ENCODE results near the gene PIH1D2.
A peak's percentile ranks its signal among the peaks of the same experiment; 100 is the strongest.
"Not testable (repeated sequence)": the region's sequence is repeated elsewhere in the genome, so short reads cannot be mapped to it uniquely, and the experiment has no call there.

PIH1D2 gene

GRCh38 chr11:112097734-112098528 is 24.1 kb upstream of the PIH1D2 start:
- Histone ChIP-seq H3K4me1 (ENCODE audit: insufficient read depth, low read length) (no peaks in the 10 kb centered on the region), H3K36me3 (ENCODE audit: insufficient read depth, low read length) (peaks cover 23% of the 10 kb centered on the region), H3K27ac (ENCODE audit: low read depth, low read length) (no peak overlapping the region), H3K27me3 (ENCODE audit: control insufficient read depth in 1 of 2, insufficient read depth in 2 of 2, low read length in 2 of 2) (no peaks in the 10 kb centered on the region), H3K9ac (ENCODE audit: low read length) (no peak overlapping the region), H3K9me3 (ENCODE audit: low read length) (no peaks in the 10 kb centered on the region), H3K4me3 (ENCODE audit: low read depth in 1 of 2, low read length in 2 of 2) (no peak overlapping the region)

- H3K27ac ChIP-seq (ENCODE audit: low read depth, low read length): no peak overlapping the region
- H3K27me3 ChIP-seq (ENCODE audit: control insufficient read depth in 1 of 2, insufficient read depth in 2 of 2, low read length in 2 of 2): no peaks in the 10 kb centered on the region
- no peaks in the 10 kb centered on the region for H3K9me3 ChIP-seq (ENCODE audit: low read length)
- no peak overlapping the region for H3K4me3 ChIP-seq (ENCODE audit: low read depth in 1 of 2, low read length in 2 of 2)
- H3K36me3 ChIP-seq (ENCODE audit: insufficient read depth, low read length): peaks cover 37% of the 10 kb centered on the region
- no peak overlapping the region for H3K9ac ChIP-seq (ENCODE audit: low read length)
- no peaks in the 10 kb centered on the region for H3K4me1 ChIP-seq (ENCODE audit: insufficient read depth, low read length)
Measured at GRCh38 chr11:112096194-112096593, 22.4 kb upstream of the PIH1D2 start.

- H3K36me3 ChIP-seq (ENCODE audit: insufficient read depth, low read length): peaks cover 46% of the 10 kb centered on the region
- not testable (repeated sequence) for H3K4me3 ChIP-seq (ENCODE audit: low read depth in 1 of 2, low read length in 2 of 2); H3K9me3 ChIP-seq (ENCODE audit: low read length); H3K9ac ChIP-seq (ENCODE audit: low read length); H3K27me3 ChIP-seq (ENCODE audit: control insufficient read depth in 1 of 2, insufficient read depth in 2 of 2, low read length in 2 of 2); H3K4me1 ChIP-seq (ENCODE audit: insufficient read depth, low read length); H3K27ac ChIP-seq (ENCODE audit: low read depth, low read length)
Measured at GRCh38 chr11:112095302-112095701, 21.5 kb upstream of the PIH1D2 start.

GRCh38 chr11:112087212-112087611 is 13.4 kb upstream of the PIH1D2 start:
- peak overlapping the region; percentile 71 for H3K27ac ChIP-seq (ENCODE audit: low read depth, low read length)
- H3K4me3 ChIP-seq (ENCODE audit: low read depth in 1 of 2, low read length in 2 of 2): peak overlapping the region; percentile 63 to 95
- no peaks in the 10 kb centered on the region for H3K9me3 ChIP-seq (ENCODE audit: low read length)
- peak overlapping the region; percentile 74 for H3K9ac ChIP-seq (ENCODE audit: low read length)
- H3K36me3 ChIP-seq (ENCODE audit: insufficient read depth, low read length): peaks cover 69% of the 10 kb centered on the region
- peaks cover 31% of the 10 kb centered on the region for H3K4me1 ChIP-seq (ENCODE audit: insufficient read depth, low read length)
- H3K27me3 ChIP-seq (ENCODE audit: control insufficient read depth in 1 of 2, insufficient read depth in 2 of 2, low read length in 2 of 2): no peaks in the 10 kb centered on the region

- peak within 1 kb of the TSS; percentile 71 for H3K27ac ChIP-seq (ENCODE audit: low read depth, low read length)
Measured at GRCh38 chr11:112086422-112087191, 12.8 kb upstream of the PIH1D2 start, which contains the start of the genes SDHD and TIMM8B. Gene SDHD, plus strand, starts transcription at chr11:112086873. Its CDS starts 35 bp downstream, at chr11:112086908. Gene TIMM8B, minus strand, starts transcription at chr11:112086756. Its CDS starts 33 bp downstream, at chr11:112086723.

GRCh38 chr11:112085822-112086421 is 12.1 kb upstream of the PIH1D2 start:
- H3K36me3 ChIP-seq (ENCODE audit: insufficient read depth, low read length): peaks cover 64% of the 10 kb centered on the region
- peaks cover 31% of the 10 kb centered on the region for H3K4me1 ChIP-seq (ENCODE audit: insufficient read depth, low read length)
- H3K27ac ChIP-seq (ENCODE audit: low read depth, low read length): peak overlapping the region; percentile 13
- peak overlapping the region; percentile 72 for H3K9ac ChIP-seq (ENCODE audit: low read length)
- H3K27me3 ChIP-seq (ENCODE audit: control insufficient read depth in 1 of 2, insufficient read depth in 2 of 2, low read length in 2 of 2): no peaks in the 10 kb centered on the region
- no peaks in the 10 kb centered on the region for H3K9me3 ChIP-seq (ENCODE audit: low read length)
- H3K4me3 ChIP-seq (ENCODE audit: low read depth in 1 of 2, low read length in 2 of 2): peak overlapping the region; percentile 63 to 95

More at GRCh38 chr11:112086422-112087191, 12.8 kb upstream of the PIH1D2 start, which contains the start of the genes SDHD and TIMM8B:
- peaks cover 68% of the 10 kb centered on the region for H3K36me3 ChIP-seq (ENCODE audit: insufficient read depth, low read length)
- peaks cover 31% of the 10 kb centered on the region for H3K4me1 ChIP-seq (ENCODE audit: insufficient read depth, low read length)
- H3K9me3 ChIP-seq (ENCODE audit: low read length): no peaks in the 10 kb centered on the region
- peak within 1 kb of the TSS; percentile 63 to 95 for H3K4me3 ChIP-seq (ENCODE audit: low read depth in 1 of 2, low read length in 2 of 2)
- peak within 1 kb of the TSS; percentile 74 for H3K9ac ChIP-seq (ENCODE audit: low read length)
- H3K27me3 ChIP-seq (ENCODE audit: control insufficient read depth in 1 of 2, insufficient read depth in 2 of 2, low read length in 2 of 2): no peaks in the 10 kb centered on the region

- H3K36me3 ChIP-seq (ENCODE audit: insufficient read depth, low read length): peaks cover 60% of the 10 kb centered on the region
- no peak overlapping the region for H3K9ac ChIP-seq (ENCODE audit: low read length)
- no peaks in the 10 kb centered on the region for H3K9me3 ChIP-seq (ENCODE audit: low read length)
- peaks cover 14% of the 10 kb centered on the region for H3K4me1 ChIP-seq (ENCODE audit: insufficient read depth, low read length)
- H3K27me3 ChIP-seq (ENCODE audit: control insufficient read depth in 1 of 2, insufficient read depth in 2 of 2, low read length in 2 of 2): no peaks in the 10 kb centered on the region
- H3K4me3 ChIP-seq (ENCODE audit: low read depth in 1 of 2, low read length in 2 of 2): no peak overlapping the region
- H3K27ac ChIP-seq (ENCODE audit: low read depth, low read length): no peak overlapping the region
Measured at GRCh38 chr11:112082729-112083128, 8.9 kb upstream of the PIH1D2 start.

- Histone ChIP-seq H3K27ac (ENCODE audit: low read depth, low read length) (no peak overlapping the region), H3K36me3 (ENCODE audit: insufficient read depth, low read length) (peaks cover 22% of the 10 kb centered on the region), H3K9me3 (ENCODE audit: low read length) (no peaks in the 10 kb centered on the region), H3K4me3 (ENCODE audit: low read depth in 1 of 2, low read length in 2 of 2) (no peak overlapping the region), H3K9ac (ENCODE audit: low read length) (no peak overlapping the region), H3K27me3 (ENCODE audit: control insufficient read depth in 1 of 2, insufficient read depth in 2 of 2, low read length in 2 of 2) (no peaks in the 10 kb centered on the region), H3K4me1 (ENCODE audit: insufficient read depth, low read length) (no peaks in the 10 kb centered on the region)
Measured at GRCh38 chr11:112062923-112063322, 10.9 kb downstream of the PIH1D2 start.

GRCh38 chr11:112058103-112058502 is 15.7 kb downstream of the PIH1D2 start:
- Histone ChIP-seq H3K27ac (ENCODE audit: low read depth, low read length) (no peak overlapping the region), H3K27me3 (ENCODE audit: control insufficient read depth in 1 of 2, insufficient read depth in 2 of 2, low read length in 2 of 2) (no peaks in the 10 kb centered on the region), H3K9ac (ENCODE audit: low read length) (no peak overlapping the region), H3K9me3 (ENCODE audit: low read length) (no peaks in the 10 kb centered on the region), H3K4me1 (ENCODE audit: insufficient read depth, low read length) (no peaks in the 10 kb centered on the region), H3K36me3 (ENCODE audit: insufficient read depth, low read length) (peaks cover 38% of the 10 kb centered on the region), H3K4me3 (ENCODE audit: low read depth in 1 of 2, low read length in 2 of 2) (no peak overlapping the region)

- Histone ChIP-seq H3K9ac (ENCODE audit: low read length) (no peak overlapping the region), H3K4me3 (ENCODE audit: low read depth in 1 of 2, low read length in 2 of 2) (no peak overlapping the region), H3K36me3 (ENCODE audit: insufficient read depth, low read length) (peaks cover 38% of the 10 kb centered on the region), H3K27me3 (ENCODE audit: control insufficient read depth in 1 of 2, insufficient read depth in 2 of 2, low read length in 2 of 2) (no peaks in the 10 kb centered on the region), H3K4me1 (ENCODE audit: insufficient read depth, low read length) (no peaks in the 10 kb centered on the region), H3K9me3 (ENCODE audit: low read length) (no peaks in the 10 kb centered on the region), H3K27ac (ENCODE audit: low read depth, low read length) (no peak overlapping the region)
Measured at GRCh38 chr11:112057170-112057569, 16.6 kb downstream of the PIH1D2 start.

GRCh38 chr11:112051768-112052167 is 22.0 kb downstream of the PIH1D2 start:
- Histone ChIP-seq H3K27ac (ENCODE audit: low read depth, low read length) (no peak overlapping the region), H3K36me3 (ENCODE audit: insufficient read depth, low read length) (peaks cover 41% of the 10 kb centered on the region), H3K4me1 (ENCODE audit: insufficient read depth, low read length) (no peaks in the 10 kb centered on the region)

More at GRCh38 chr11:112051768-112052167, 22.0 kb downstream of the PIH1D2 start:
- Histone ChIP-seq H3K9ac (ENCODE audit: low read length) (no peak overlapping the region), H3K9me3 (ENCODE audit: low read length) (no peaks in the 10 kb centered on the region), H3K27me3 (ENCODE audit: control insufficient read depth in 1 of 2, insufficient read depth in 2 of 2, low read length in 2 of 2) (no peaks in the 10 kb centered on the region), H3K4me3 (ENCODE audit: low read depth in 1 of 2, low read length in 2 of 2) (no peak overlapping the region)
